Astrocyte of the hippocampus (primary cell): ENCODE measurements around the gene OTX1.
"Not testable (repeated sequence)": the region's sequence is repeated elsewhere in the genome, so short reads cannot be mapped to it uniquely, and the experiment has no call there.

Experiments used
- DNase-seq: peaks from one replicate; pipeline ENCODE4 v3.0.0; 2011; ENCODE audit warnings: low read depth, low spot score

Gene OTX1

GRCh38 chr2:63058921-63059792 is 8.5 kb downstream of the OTX1 start:
- DNase-seq = no peak

GRCh38 chr2:63059793-63060471 is 9.3 kb downstream of the OTX1 start:
- peak; percentile 18 for DNase-seq

- DNase-seq = peak; percentile 25
Observed at GRCh38 chr2:63060472-63060991, 9.9 kb downstream of the OTX1 start.

GRCh38 chr2:63064197-63064596 is 13.6 kb downstream of the OTX1 start:
- no peak for DNase-seq

DNA sequence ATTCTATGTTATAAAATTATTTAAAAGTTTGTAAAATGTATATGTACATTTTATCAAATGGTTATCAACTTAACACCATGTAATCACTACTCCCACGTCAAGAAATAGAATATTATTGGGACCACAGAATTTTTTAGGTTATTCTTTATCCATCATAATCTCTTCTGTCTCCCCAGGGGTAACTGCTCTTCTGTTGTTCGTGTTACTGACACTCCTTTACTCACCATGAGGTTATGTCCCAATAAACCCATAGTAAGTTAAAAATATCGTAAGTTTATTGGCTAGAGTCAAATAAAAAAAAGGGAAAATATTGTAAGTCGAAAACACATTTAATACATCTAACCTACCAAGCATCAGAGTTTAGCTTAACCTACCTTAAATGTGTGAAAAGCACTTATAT is 14.0 kb downstream of the OTX1 start:
- DNase-seq = no peak

GRCh38 chr2:63066265-63066664 is 15.6 kb downstream of the OTX1 start:
- DNase-seq = no peak

DNA sequence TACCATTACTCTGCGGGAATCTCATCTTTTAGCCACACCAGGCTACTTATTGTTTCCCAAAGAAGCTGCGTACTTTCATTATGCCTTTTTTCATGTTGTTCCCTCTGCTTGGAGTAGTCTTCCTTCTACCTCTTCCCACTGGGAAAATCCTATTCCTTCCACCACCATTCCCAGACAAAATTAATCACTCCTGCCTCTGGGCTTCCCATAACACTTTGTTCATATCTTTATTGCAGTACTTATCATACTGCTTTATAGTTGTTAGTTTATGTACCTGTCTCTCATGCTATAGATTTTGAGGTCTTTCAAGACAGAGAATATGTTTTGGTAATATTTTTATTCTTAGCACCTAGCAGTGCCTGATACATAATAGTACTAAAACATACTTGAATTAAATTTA is 16.2 kb downstream of the OTX1 start:
- DNase-seq = no peak

DNA sequence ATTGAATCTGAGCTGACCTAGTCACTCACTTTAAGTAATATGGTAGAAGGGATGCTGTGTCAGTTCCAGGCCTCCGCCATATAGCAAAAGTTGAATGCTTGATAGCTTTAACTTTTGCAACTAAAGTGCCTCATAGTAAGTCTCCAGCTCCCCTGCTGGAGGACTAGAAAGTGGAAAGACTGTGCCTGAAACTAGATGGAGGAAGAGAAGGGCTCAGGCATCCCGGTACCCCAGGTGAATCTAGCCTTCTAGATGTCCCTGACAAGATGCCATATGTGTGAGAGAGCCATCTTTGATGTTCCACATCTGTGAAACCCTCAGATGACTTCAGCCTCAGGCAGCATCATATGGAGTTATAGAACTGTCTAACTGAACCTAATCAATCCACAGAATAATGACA is 21.0 kb downstream of the OTX1 start:
- DNase-seq = no peak

- no peak for DNase-seq
Observed at GRCh38 chr2:63073994-63074393, 23.4 kb downstream of the OTX1 start.

GRCh38 chr2:63074399-63074798 is 23.8 kb downstream of the OTX1 start:
- not testable (repeated sequence) for DNase-seq

- no peak for DNase-seq
Observed at GRCh38 chr2:63078852-63079606, 28.4 kb downstream of the OTX1 start.

DNA sequence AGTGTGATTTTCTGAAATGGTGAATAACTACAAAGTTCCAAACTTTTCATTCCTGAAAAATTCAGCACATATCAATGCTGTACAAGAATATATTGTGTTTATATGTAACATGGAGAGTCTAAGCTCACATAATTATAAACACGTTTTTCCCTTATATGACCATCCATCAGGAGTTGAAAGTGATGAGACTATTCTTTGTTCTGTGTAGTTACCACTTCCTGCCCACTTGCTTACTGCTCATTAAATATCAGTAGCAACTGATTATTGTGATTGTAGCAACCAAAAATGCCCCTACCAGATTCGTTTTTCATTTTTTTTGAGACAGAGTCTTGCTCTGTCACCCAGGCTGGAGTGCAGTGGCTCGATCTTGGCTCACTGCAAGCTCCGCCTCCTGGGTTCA is 30.8 kb downstream of the OTX1 start:
- no peak for DNase-seq

DNA sequence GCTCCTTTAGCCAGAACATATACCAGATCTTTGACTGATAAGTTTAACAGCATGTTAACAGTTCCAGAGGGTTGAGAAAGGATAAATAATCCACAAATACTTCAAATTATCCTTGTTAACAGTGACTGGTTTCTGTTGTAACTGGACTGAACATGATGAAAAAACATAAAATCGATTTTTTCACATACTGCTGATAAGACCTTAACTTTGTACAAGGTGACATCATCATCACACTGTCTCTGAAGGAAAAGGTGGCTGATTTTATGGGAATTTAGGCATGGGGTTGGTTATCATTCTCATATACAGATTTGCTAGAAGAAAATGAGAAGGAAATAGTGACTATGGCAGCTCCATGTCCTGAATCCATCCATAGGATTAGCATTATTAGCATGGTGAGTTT is 36.1 kb downstream of the OTX1 start:
- DNase-seq = no peak

DNA sequence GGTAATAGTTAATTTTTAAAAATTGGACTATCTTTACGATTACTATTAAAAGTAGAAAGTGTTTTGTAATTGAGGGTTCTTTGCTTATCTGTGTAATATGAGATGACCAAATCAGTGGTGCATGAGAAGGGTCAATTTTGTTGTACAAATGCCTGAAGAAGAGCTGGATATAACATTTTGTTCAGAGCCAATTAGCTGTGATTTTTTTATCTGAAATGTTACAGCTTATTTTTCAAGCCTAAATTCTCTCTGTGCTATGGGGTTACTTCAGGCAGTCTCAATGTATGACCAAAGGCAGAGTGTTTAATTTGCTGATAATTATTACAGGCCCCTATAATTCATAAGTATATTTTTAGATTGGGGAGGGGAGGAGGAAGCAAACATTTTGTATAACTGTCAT is 41.8 kb downstream of the OTX1 start:
- no peak for DNase-seq

- DNase-seq = no peak
Observed at GRCh38 chr2:63092857-63093256, 42.2 kb downstream of the OTX1 start.

GRCh38 chr2:63093502-63093901 is 42.9 kb downstream of the OTX1 start:
- DNase-seq = no peak

DNA sequence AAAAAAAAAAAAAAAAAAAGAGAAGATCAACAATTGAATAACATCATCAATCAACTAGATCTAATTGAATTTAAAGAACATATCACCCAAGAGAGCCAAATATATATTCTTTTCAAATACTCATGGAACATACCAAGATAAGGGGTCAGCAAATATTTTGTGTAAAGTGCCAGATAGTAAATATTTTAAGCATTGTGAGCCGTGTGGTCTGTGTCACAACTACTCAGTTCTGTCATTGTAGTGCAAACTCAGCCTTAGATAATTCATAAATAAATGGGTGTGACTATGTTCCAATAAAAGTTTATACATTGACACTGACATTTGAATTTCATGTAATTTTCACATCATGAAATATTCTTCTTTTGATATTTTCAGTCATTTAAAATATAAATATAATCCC is 45.9 kb downstream of the OTX1 start:
- no peak for DNase-seq

- no peak for DNase-seq
Observed at GRCh38 chr2:63099032-63099431, 48.4 kb downstream of the OTX1 start.

DNA sequence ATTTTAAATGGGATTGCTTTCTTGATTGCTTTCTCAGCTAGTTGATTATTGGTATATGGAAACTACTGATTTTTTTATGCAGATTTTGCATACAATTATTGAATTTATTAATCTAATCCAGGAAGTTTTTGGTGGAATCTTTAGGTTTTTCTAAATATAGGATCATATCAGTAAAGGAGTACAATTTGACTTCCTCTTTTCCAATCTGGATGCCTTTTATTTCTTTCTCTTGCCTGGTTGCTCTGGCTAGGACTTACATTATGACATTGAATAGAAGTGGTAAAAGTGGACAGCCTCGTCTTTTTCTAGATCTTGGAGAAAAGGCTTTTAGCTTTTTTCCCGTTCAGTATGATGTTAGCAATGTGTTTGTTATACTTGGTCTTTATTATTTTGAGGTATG is 51.3 kb downstream of the OTX1 start:
- no peak for DNase-seq

- no peak for DNase-seq
Observed at GRCh38 chr2:63104482-63104881, 53.9 kb downstream of the OTX1 start.
